Stimulated activated naive B cell treated with anti-CD40 and anti-IgM and Interleukin-4, amounts not matched to agents 10 μg/mL and 1 μg/mL and 100 μg/mL, for 72 hours (primary cell): ENCODE results near the gene COX6B1.
A peak's percentile ranks its signal among the peaks of the same experiment; 100 is the strongest.
"Not testable (repeated sequence)": the region's sequence is repeated elsewhere in the genome, so short reads cannot be mapped to it uniquely, and the experiment has no call there.

ENCODE experiments used
- ATAC-seq, 2 donors: fragments of 150-1000 bp; cut with Tn5 transposase; replicated peaks; 2 replicates each; pipeline ENCODE4 v1.10.0; 2021; ENCODE audit warnings: moderate library complexity in 1 of 2
- DNase-seq: peaks from one replicate; pipeline ENCODE4 v3.0.0; 2021
- H3K27ac Mint-ChIP-seq: one replicate; pipeline ENCODE4 v1.8.0; 2022; ENCODE audit warnings: mild to moderate bottlenecking, mixed read lengths
- H3K27me3 Mint-ChIP-seq, 2 donors: one replicate each; pipeline ENCODE4 v1.8.0; 2022; ENCODE audit warnings: mixed read lengths in 2 of 2
- H3K36me3 Mint-ChIP-seq, 2 donors: one replicate each; pipeline ENCODE4 v1.8.0; 2022; ENCODE audit warnings: mixed read lengths in 2 of 2, mild to moderate bottlenecking in 1 of 2
- H3K4me1 Mint-ChIP-seq, 2 donors: one replicate each; pipeline ENCODE4 v1.8.0; 2022; ENCODE audit warnings: mixed read lengths in 2 of 2, mild to moderate bottlenecking in 1 of 2
- H3K4me3 Mint-ChIP-seq, 2 donors: one replicate each; pipeline ENCODE4 v1.8.0; 2022; ENCODE audit warnings: mild to moderate bottlenecking in 2 of 2, mixed read lengths in 2 of 2, moderate library complexity in 1 of 2
- H3K9me3 Mint-ChIP-seq, 2 donors: one replicate each; pipeline ENCODE4 v1.8.0; 2022; ENCODE audit warnings: mixed read lengths in 2 of 2, mild to moderate bottlenecking in 1 of 2

The COX6B1 gene, protein sequence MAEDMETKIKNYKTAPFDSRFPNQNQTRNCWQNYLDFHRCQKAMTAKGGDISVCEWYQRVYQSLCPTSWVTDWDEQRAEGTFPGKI

DNA sequence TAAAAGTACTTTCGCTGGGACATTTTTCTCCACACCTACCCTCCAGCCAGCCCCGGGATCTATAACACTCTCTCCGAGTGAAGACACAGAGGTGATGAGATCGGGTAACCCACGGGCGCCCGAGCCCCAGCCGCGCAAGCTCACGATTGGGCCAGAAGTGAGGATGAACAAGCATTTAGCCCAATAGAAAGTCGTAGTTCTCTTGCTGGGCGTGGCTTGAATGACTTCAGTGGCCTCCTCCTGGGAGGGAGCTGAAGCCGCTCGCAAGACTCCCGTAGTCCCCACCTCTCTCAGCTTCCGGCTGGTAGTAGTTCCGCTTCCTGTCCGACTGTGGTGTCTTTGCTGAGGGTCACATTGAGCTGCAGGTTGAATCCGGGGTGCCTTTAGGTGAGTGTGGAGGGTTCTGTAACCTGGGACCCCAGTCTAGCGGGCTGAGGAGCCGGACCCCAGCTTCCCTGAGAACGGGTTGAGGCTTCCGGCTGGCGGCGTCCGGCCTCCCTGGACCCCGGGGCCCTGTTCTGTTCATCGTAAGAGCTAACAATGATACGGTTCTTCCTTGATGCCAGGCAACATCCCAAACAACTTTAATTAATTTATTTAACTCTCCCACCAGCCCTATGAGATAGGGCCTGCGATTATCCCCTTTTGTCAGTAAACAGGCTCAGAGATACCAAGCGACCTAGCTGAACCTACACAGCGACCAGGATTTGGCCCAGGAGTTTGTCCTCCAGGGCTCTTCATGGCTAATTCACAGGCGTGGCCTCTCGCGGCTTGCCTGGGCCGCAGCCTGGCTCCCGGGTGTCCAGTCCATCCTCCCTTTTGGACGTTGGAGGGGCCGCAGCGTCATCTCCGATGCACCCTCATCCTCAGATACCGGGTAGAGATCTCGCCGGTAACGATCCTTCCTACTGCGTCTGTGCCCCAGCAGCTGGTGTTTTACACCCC lies at the start of gene COX6B1:
COX6B1 (plus strand) TSS at position 307 of the 945 bp plus-strand sequence. CDS start 2,921 bp downstream, outside the sequence.
- peaks cover 22 to 39% of the 10 kb centered on the region in 2 donors for H3K4me1 Mint-ChIP-seq
- no peaks in the 10 kb centered on the region for H3K9me3 Mint-ChIP-seq
- peak within 1 kb of the TSS; percentile 92 for H3K27ac Mint-ChIP-seq
- peaks cover 4 to 12% of the 10 kb centered on the region in 2 donors for H3K36me3 Mint-ChIP-seq
- no peaks in the 10 kb centered on the region for H3K27me3 Mint-ChIP-seq
- ATAC-seq (peak; percentile 77), DNase-seq (peak; percentile 93)
- H3K4me3 Mint-ChIP-seq, result peak within 1 kb of the TSS; percentile 94 to 98

DNA sequence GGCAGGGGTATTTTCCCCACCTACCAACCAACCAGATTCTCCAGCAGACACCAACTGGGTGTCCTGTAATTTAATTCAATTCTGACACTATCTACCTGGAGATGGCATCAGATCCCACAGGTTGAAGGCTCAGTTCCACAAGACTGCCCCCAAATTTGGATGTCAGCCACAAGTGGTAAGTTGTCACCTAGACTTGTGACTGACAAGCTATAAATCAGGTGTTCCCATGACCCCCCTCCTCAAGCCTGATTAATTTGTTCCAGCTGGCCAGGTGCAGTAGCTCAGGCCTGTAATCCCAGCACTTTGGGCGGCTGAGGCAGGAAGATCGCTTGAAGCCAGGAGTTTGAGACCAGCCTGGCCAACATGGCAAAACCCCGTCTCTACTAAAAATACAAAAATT lies 46.2 kb upstream of the COX6B1 start:
- no peaks in the 10 kb centered on the region for H3K36me3 Mint-ChIP-seq
- H3K4me3 Mint-ChIP-seq, result no peak overlapping the region
- no peak overlapping the region for H3K27ac Mint-ChIP-seq
- no peak for DNase-seq
- no peaks in the 10 kb centered on the region for H3K4me1 Mint-ChIP-seq
- H3K9me3 Mint-ChIP-seq, result no peaks in the 10 kb centered on the region
- peaks cover 14 to 24% of the 10 kb centered on the region in 2 donors for H3K27me3 Mint-ChIP-seq
- ATAC-seq, result no peak

DNA sequence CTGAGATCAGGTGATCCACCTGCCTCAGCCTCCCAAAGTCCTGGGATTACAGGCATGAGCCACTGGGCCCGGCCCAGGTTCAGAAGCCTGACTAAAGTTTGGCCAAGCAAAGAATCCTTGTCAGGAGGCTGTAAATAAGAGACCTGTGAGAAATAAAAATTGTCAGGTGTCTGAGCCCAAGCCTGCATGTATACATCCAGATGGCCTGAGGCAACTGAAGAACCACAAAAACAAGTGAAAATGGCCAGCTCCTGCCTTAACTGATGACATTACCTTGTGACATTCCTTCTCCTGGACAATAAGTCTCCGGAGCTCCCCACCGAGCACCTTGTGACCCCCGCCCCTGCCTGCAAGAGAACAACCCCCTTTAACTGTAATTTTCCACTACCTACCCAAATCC lies 43.7 kb upstream of the COX6B1 start:
- H3K36me3 Mint-ChIP-seq, H3K27ac Mint-ChIP-seq, H3K4me3 Mint-ChIP-seq, H3K9me3 Mint-ChIP-seq, DNase-seq, H3K4me1 Mint-ChIP-seq, ATAC-seq: not testable (repeated sequence)
- H3K27me3 Mint-ChIP-seq, result peaks cover 8 to 18% of the 10 kb centered on the region in 2 donors

DNA sequence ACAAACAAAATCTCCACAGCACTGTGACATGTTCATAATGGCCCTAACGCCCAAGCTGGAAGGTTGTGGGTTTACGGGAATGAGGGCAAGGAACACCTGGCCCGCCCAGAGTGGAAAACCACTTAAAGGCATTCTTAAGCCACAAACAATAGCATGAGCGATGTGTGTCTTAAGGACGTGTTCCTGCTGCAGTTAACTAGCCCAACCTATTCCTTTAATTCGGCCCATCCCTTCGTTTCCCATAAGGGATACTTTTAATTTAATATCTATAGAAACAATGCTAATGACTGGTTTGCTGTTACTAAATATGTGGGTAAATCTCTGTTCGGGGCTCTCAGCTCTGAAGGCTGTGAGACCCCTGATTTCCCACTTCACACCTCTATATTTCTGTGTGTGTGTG lies 41.0 kb upstream of the COX6B1 start:
- H3K36me3 Mint-ChIP-seq, H3K4me3 Mint-ChIP-seq: not testable (repeated sequence)

DNA sequence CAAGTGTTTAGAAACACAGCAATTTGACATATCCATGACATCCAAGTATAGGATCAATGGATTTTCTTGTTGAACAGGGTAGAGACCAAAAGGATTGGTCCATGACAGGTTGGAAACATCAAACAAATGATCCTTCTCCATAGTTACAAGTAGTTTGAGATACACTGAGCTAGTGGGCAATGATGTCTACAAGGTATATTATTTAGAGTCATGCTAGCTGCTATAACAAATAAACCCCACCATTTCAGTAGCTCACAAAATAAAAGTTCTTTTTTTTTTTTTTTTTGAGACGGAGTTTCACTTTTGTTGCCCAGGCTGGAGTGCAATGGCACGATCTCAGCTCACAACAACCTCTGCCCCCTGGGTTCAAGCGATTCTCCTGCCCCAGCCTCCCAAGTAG lies 40.5 kb upstream of the COX6B1 start:
- H3K4me1 Mint-ChIP-seq, result peaks cover 24% of the 10 kb centered on the region in 2 donors
- peaks cover 2 to 7% of the 10 kb centered on the region in 2 donors for H3K9me3 Mint-ChIP-seq
- peaks cover 2 to 6% of the 10 kb centered on the region in 2 donors for H3K36me3 Mint-ChIP-seq

More for the DNA sequence above, 41.0 kb upstream of the COX6B1 start:
- not testable (repeated sequence) for H3K9me3 Mint-ChIP-seq, DNase-seq, H3K27me3 Mint-ChIP-seq, ATAC-seq, H3K27ac Mint-ChIP-seq
- peaks cover 19 to 21% of the 10 kb centered on the region in 2 donors for H3K4me1 Mint-ChIP-seq

DNA sequence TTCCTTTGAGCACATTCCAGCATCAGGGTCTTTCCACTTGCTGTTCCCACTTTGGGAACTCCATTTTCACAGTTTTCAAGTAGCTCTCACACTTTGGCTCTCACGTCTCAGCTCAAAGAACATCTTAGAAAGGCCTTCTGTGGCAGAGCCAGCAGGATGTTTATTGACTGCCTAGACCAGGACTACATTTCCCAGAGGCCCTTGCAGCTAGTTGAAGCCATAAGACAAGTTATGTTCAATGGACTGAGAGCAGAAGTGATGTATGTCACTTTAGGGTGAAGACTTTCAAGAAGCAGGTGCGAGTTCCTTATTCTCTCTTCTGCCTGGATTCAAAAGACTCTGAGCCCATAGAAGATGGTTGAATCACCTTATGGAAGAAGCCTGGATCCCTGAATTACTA lies 39.9 kb upstream of the COX6B1 start:
- peak in 1 of 2 donors; percentile 21 for ATAC-seq
- H3K9me3 Mint-ChIP-seq, result peaks cover 2 to 7% of the 10 kb centered on the region in 2 donors
- no peak overlapping the region for H3K4me3 Mint-ChIP-seq
- H3K4me1 Mint-ChIP-seq, result peaks cover 24 to 27% of the 10 kb centered on the region in 2 donors
- H3K27me3 Mint-ChIP-seq, result no peaks in the 10 kb centered on the region
- peak overlapping the region; percentile 89 for H3K27ac Mint-ChIP-seq
- H3K36me3 Mint-ChIP-seq, result peaks cover 2 to 6% of the 10 kb centered on the region in 2 donors
- no peak for DNase-seq

More for the DNA sequence above, 40.5 kb upstream of the COX6B1 start:
- no peak for ATAC-seq
- Mint-ChIP-seq H3K27me3 (no peaks in the 10 kb centered on the region), H3K27ac (no peak overlapping the region), H3K4me3 (no peak overlapping the region)
- no peak for DNase-seq

DNA sequence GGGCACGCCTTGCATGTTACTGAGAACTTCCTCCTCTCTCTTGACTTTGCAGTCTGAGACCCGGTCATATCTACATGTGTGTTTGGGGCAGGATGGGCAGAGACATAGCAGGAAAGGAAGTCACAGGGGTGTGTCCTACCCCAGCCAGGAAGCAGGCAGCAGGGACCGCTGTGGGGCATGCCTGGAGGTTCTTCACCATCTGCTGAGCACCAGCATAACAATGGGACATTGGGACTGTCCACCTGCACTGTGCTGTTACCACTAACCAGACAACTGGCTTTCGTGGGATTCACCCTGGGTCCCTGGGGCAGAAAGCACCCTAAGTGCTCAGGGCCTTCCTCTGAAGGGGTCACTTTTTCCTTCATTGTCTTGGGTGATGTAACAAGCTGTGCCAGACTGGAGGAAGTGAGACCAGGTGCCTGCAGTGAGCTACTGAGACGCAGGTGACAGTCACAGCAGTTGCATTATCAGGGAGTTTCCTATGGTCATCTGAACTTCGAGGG lies 38.2 kb upstream of the COX6B1 start:
- Mint-ChIP-seq H3K27me3 (no peaks in the 10 kb centered on the region), H3K9me3 (peaks cover 2 to 7% of the 10 kb centered on the region in 2 donors), H3K36me3 (peaks cover 2 to 10% of the 10 kb centered on the region in 2 donors), H3K27ac (peak overlapping the region; percentile 85), H3K4me1 (peaks cover 28 to 34% of the 10 kb centered on the region in 2 donors), H3K4me3 (no peak overlapping the region)
- peak; percentile 71 to 74 for ATAC-seq
- DNase-seq, result peak; percentile 62

DNA sequence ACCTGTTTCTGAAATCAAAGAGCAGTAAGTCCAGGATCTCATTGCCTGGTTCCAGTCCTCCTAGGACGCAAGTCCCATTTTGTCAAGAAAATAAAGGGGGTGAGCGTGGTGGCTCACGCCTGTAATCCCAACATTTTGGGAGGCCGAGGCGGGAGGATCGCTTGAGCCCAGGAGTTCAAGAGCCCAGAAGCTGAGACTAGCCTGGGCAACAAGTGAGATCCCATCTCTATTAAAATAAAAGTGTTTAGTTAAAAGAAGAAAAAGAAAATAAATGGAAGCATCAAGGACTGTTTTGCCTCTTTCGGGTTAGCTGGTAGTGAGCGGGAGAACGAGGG lies 35.9 kb upstream of the COX6B1 start:
- peak; percentile 0 for ATAC-seq
- Mint-ChIP-seq H3K4me1 (peaks cover 28 to 38% of the 10 kb centered on the region in 2 donors), H3K27me3 (no peaks in the 10 kb centered on the region), H3K36me3 (peaks cover 10 to 27% of the 10 kb centered on the region in 2 donors), H3K4me3 (peak overlapping the region; percentile 90 to 96), H3K9me3 (peaks cover 2 to 7% of the 10 kb centered on the region in 2 donors), H3K27ac (peak overlapping the region; percentile 93)
- DNase-seq, result no peak

DNA sequence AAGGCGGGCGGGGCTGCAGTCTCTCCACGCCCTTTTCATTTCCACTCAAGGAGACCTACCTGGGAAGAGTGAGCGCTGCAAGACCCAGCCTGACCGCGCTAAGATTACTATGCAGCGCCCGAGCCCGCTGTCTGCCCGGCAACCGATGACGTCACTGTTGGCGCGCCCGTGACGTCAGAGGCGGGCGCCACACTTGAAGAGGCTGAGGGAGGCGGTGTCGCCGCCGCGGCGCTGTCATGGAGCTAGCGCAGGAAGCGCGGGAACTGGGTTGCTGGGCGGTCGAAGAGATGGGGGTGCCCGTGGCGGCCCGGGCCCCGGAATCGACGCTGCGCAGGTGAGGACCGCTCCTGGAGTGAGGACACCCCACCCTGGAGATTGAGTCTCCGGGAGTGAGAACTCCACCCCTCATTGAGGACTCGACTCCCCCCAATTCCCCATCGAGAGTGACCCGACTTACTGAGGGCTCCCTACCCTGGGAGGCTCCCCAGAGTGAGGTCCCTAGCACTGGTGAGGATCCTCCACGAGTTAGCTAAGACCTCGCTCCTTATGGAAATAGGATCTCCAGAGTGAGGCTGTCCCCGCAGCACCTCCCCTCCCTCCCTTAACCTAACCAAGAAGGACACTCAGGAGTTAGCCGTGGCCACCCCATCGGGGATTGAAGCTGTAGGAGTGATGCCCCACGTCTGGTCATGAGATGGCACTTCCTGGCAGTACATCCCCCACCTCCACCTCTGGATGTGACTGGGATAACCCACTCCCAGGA lies 35.4 kb upstream of the COX6B1 start, which contains the start of gene HAUS5:
HAUS5 (plus strand) TSS at position 177 of the 763 bp plus-strand sequence; CDS start at position 237, 60 bp downstream.
- H3K9me3 Mint-ChIP-seq, result peaks cover 2 to 7% of the 10 kb centered on the region in 2 donors
- peaks cover 10 to 31% of the 10 kb centered on the region in 2 donors for H3K36me3 Mint-ChIP-seq
- H3K27me3 Mint-ChIP-seq, result no peaks in the 10 kb centered on the region
- DNase-seq (peak; percentile 93), ATAC-seq (peak; percentile 85 to 90)
- peak within 1 kb of the TSS; percentile 90 to 96 for H3K4me3 Mint-ChIP-seq
- peaks cover 28 to 38% of the 10 kb centered on the region in 2 donors for H3K4me1 Mint-ChIP-seq
- H3K27ac Mint-ChIP-seq, result peak within 1 kb of the TSS; percentile 93

DNA sequence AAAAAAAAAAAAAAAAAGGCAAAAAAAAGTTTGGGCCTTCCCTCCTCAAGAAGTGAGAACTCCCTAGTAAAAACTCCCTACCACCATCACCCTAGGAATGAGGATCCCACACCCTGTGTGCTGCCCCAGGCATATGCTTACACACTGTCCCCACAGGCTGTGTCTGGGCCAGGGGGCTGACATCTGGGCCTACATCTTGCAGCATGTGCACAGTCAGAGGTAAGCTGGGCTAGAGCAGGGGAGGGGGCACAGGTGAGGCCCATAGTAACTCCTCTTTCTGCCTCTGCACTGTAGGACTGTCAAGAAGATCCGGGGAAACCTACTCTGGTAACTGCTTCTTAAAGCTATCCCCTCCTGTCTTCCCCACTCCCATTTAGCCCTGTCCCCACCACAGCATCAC lies 34.5 kb upstream of the COX6B1 start:
- Mint-ChIP-seq H3K27ac (peak overlapping the region; percentile 93), H3K27me3 (no peaks in the 10 kb centered on the region), H3K36me3 (peaks cover 12 to 32% of the 10 kb centered on the region in 2 donors), H3K4me1 (peaks cover 24 to 38% of the 10 kb centered on the region in 2 donors), H3K9me3 (peaks cover 0 to 2% of the 10 kb centered on the region in 2 donors), H3K4me3 (peak overlapping the region; percentile 90 to 96)
- DNase-seq (no peak), ATAC-seq (no peak)

DNA sequence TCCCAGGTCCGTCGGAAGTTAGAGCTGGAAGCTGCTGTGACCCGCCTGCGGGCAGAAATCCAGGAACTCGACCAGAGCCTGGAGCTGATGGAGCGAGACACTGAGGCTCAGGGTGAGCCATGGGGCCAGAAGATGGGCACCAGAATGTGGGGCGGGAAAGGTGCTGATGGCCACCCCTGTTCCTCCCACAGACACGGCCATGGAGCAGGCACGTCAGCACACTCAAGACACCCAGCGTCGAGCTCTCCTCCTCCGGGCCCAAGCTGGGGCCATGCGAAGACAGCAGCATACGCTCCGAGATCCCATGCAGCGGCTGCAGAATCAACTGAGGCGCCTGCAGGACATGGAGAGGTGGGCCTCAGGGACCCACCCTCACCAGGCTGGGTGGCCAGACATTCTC lies 33.1 kb upstream of the COX6B1 start:
- Mint-ChIP-seq H3K4me3 (no peak overlapping the region), H3K27me3 (no peaks in the 10 kb centered on the region), H3K4me1 (peaks cover 14 to 31% of the 10 kb centered on the region in 2 donors), H3K27ac (no peak overlapping the region), H3K36me3 (peaks cover 16 to 42% of the 10 kb centered on the region in 2 donors), H3K9me3 (no peaks in the 10 kb centered on the region)
- no peak for DNase-seq
- ATAC-seq, result no peak

DNA sequence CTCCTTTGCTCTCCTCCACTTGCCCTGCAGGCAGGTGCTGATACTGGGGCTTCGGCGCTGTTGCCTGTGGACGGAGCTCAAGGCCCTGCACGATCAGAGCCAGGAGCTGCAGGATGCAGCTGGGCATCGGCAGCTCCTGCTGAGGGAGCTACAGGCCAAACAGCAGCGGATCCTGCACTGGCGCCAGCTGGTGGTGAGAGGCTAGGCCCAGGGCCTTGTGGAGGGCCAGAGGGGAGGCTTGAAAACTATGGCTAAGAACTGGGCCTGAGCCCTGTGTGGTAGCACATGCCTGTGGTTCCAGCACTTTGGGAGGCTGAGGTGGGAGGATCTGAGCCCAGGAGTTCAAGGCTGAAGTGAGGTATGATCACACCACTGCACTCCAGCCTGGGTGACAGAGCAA lies 29.3 kb upstream of the COX6B1 start:
- Mint-ChIP-seq H3K36me3 (peaks cover 39 to 66% of the 10 kb centered on the region in 2 donors), H3K27ac (no peak overlapping the region), H3K9me3 (no peaks in the 10 kb centered on the region), H3K4me1 (peaks cover under 1 to 6% of the 10 kb centered on the region in 2 donors), H3K27me3 (no peaks in the 10 kb centered on the region), H3K4me3 (no peak overlapping the region)
- DNase-seq (no peak), ATAC-seq (no peak)

DNA sequence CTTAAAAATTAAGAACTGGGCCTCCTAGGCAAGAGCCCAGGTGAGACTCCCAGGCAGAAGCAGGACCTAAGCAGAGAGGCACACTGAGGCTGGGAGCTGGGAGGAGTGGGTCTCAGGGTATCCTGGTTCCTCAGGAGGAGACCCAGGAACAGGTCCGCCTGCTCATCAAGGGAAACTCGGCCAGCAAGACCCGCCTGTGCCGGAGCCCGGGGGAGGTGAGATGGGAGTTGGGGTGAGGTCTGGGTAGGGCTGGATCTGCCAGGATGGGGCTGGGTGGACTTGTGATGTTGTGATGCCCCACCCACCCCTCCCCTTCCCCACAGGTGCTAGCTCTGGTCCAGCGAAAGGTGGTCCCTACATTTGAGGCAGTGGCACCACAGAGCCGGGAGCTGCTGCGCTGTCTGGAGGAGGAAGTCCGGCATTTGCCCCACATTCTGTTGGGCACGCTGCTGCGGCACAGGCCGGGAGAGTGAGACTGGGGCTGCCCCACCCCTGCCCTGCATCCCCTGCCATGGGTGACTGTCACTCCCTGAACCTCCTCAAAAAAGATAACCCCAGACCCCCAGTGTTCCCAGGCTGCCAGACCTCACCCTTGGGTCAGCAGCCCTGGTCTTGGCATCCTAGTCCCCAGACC lies 28.7 kb upstream of the COX6B1 start:
- no peak overlapping the region for H3K4me3 Mint-ChIP-seq
- ATAC-seq (no peak), DNase-seq (no peak)
- H3K27me3 Mint-ChIP-seq, result no peaks in the 10 kb centered on the region
- H3K27ac Mint-ChIP-seq, result no peak overlapping the region
- H3K36me3 Mint-ChIP-seq, result peaks cover 39 to 66% of the 10 kb centered on the region in 2 donors
- peaks cover 0 to 4% of the 10 kb centered on the region in 2 donors for H3K4me1 Mint-ChIP-seq
- no peaks in the 10 kb centered on the region for H3K9me3 Mint-ChIP-seq
